MV-4-11 (cell line): Measurements from ENCODE around the gene ZNF407.

Experiments used
- DNase-seq: peaks from one replicate; lab custom pipeline; 2025; lab: John Stamatoyannopoulos, UW

The ZNF407 gene

GRCh38 chr18:74876630-74877243, 279.1 kb downstream of the ZNF407 start:
- DNase-seq, result no peak

GRCh38 chr18:74878267-74878666, 280.6 kb downstream of the ZNF407 start:
- DNase-seq, result no peak

- DNase-seq, result no peak
Observed at GRCh38 chr18:74880706-74881278, 283.1 kb downstream of the ZNF407 start.

GRCh38 chr18:74892066-74892627, 294.5 kb downstream of the ZNF407 start:
- no peak for DNase-seq

GRCh38 chr18:74895686-74896085, 298.0 kb downstream of the ZNF407 start:
- DNase-seq, result peak; percentile 24

GRCh38 chr18:74896390-74896991, 298.8 kb downstream of the ZNF407 start:
- DNase-seq, result no peak

GRCh38 chr18:74897971-74898657, 300.4 kb downstream of the ZNF407 start:
- no peak for DNase-seq

GRCh38 chr18:74898965-74899364, 301.3 kb downstream of the ZNF407 start:
- DNase-seq, result peak; percentile 22

- no peak for DNase-seq
Observed at GRCh38 chr18:74899554-74899953, 301.9 kb downstream of the ZNF407 start.

- DNase-seq, result peak; percentile 71
Observed at GRCh38 chr18:74901362-74902146, 303.9 kb downstream of the ZNF407 start.

- no peak for DNase-seq
Observed at GRCh38 chr18:74902147-74902455, 304.4 kb downstream of the ZNF407 start.

GRCh38 chr18:74905247-74905646, 307.6 kb downstream of the ZNF407 start:
- DNase-seq, result no peak

- no peak for DNase-seq
Observed at GRCh38 chr18:74906184-74906583, 308.5 kb downstream of the ZNF407 start.

- DNase-seq, result no peak
Observed at GRCh38 chr18:74914052-74914591, 316.5 kb downstream of the ZNF407 start.

GRCh38 chr18:74914648-74915047, 317.0 kb downstream of the ZNF407 start:
- no peak for DNase-seq

- peak; percentile 92 for DNase-seq
Observed at GRCh38 chr18:74916773-74917393, 319.2 kb downstream of the ZNF407 start.

- DNase-seq, result no peak
Observed at GRCh38 chr18:74918276-74918790, 320.7 kb downstream of the ZNF407 start.

GRCh38 chr18:74921057-74921820, 323.6 kb downstream of the ZNF407 start:
- DNase-seq, result no peak

GRCh38 chr18:74926051-74926450, 328.4 kb downstream of the ZNF407 start:
- no peak for DNase-seq
